GM19328 (cell line): ENCODE results near the gene TAMALIN.

Source experiments
- ATAC-seq: cut with Tn5 transposase; IDR thresholded peaks from one replicate; pipeline ENCODE4 v1.9.1; 2021; ENCODE audit warnings: mild to moderate bottlenecking, moderate library complexity; ENCODE audit not compliant: unreplicated experiment

TAMALIN gene

DNA sequence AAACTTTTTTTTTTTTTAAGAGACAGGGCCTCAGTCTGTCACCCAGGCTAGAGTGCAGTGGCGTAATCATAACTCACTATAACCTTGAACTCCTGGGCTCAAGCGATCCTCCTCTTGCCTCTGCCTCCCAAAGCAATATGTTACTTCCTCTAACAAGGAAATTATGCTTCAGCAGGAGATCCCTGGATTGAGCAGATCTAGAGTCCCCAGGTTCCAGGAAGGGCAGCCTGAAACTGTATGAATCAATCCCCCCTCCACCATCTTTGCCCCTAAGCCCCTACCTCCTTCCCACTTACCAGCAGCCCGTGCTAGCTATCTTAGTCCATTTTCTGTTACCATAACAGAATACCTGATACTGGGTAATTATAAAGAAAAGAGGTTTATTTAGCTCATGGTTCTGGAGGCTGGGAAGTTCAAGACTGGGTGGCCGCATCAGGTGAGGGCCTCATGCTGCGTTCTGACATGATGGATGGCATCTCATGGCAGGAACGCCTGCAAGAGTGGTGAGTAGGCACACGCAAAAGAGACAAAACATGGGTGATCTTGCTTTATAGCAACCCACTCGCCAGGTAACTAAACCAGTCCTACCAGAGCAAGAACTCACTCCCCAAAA lies 5.0 kb downstream of the TAMALIN start:
- no peak for ATAC-seq

DNA sequence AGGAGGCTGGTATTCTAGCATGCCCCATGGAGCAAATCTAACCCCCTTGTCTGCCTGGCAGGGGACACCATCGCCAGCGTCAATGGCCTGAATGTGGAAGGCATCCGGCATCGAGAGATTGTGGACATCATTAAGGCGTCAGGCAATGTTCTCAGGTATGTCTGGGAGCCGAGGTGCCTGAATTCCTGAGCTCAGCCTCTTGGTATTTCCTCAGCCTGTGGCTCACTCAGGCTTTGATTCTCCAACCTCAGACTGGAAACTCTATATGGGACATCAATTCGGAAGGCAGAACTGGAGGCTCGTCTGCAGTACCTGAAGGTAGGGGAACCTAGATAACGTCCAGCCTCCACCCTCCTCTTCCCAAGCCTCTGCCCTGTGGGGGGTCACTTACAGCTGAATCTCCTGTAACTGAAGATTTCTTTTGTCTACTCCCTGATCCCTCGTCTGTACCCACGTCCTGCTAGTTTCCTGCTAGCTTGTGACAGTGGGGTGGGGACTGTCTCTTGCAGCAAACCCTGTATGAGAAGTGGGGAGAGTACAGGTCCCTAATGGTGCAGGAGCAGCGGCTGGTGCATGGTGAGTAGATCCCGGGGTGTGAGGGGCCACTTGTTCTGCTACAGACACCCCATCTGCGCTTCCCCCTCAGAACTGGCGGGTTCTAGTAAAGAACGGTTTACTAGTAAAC lies 7.0 kb downstream of the TAMALIN start:
- no peak for ATAC-seq

DNA sequence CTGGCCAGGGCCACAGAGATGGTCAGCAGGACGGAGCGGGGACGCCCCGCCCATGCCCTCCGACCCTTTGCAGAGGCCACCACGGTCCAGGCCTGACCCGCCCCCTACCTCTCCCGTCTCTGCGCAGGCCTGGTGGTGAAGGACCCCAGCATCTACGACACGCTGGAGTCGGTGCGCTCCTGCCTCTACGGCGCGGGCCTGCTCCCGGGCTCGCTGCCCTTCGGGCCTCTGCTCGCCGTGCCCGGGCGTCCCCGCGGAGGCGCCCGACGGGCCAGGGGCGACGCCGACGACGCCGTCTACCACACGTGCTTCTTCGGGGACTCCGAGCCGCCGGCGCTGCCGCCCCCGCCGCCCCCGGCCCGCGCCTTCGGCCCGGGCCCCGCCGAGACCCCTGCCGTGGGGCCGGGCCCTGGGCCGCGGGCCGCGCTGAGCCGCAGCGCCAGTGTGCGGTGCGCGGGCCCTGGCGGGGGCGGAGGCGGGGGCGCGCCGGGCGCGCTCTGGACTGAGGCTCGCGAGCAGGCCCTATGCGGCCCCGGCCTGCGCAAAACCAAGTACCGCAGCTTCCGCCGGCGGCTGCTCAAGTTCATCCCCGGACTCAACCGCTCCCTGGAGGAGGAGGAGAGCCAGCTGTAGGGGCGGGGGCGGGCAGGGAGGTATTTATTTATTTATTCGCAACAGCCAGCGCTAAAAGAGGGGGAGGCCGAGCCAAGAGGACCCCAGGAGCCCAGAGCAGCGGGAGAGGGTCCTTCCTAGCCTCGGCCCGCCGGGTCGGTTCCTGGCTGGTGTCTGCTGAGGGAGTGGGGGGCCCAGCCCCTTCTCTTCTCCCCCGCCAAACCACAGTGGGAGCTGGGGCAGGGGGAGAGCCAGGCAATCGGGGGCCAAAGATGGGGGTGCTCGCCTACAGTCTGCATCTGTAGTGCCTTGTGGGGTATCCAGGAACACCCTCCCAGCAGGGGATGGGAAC lies 8.1 kb downstream of the TAMALIN start:
- ATAC-seq: no peak

DNA sequence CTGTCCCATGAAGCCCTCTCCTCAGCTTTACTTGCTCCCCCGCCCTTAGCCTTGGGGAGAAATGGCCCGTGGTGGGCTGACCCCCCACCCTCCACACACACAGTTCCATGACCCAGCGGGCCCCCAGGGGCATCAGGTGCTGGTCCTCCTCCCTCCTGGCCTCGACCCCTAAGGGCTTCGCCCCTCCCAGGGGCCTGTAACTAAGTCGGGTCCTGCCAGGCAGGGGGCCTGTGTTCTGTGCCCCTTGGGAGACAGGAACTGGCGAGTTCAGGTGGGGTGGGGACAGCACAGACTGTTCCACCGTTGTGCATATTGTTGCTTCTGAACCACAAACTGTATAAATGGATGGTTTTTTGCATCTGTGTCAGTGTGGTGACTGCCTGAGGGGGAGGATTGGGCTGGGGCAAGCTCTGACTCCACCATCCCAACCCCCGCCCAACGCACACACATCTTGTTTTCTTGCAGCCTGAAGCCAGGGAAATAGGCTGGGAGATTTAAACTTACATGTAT lies 8.8 kb downstream of the TAMALIN start:
- no peak for ATAC-seq

DNA sequence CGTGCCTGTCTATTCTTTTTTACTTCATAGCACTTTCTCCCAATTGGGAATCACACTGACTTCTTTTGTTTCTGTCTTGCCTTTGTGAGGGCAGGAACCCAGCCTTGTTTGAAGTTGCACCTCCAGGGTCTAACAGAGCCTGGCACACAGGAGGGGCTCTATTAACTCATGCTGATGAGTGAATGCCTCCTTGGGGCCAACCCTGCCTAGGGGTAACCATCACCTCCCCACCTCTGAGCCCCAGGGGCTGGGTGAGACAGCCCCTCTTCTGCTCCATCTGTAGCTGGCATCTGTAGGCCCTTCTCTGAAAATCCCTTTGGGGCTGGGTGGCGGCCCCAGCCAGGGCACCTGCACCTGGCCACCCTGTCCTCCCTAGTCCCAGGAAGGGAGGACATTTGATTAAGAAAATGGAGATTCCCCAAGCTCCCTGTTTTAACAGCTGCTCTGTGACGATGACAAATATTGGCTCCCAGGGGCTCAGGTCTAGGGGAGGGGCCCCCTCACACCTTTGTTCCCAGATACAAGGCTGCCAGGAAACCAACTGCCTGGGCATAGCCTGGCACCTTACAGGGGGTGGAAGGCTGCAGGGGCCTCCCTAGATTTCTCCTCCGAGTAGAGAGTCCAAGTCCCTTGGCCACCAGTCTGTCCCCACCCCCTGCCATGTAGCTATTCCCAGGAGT lies 11.8 kb downstream of the TAMALIN start:
- ATAC-seq: no peak

DNA sequence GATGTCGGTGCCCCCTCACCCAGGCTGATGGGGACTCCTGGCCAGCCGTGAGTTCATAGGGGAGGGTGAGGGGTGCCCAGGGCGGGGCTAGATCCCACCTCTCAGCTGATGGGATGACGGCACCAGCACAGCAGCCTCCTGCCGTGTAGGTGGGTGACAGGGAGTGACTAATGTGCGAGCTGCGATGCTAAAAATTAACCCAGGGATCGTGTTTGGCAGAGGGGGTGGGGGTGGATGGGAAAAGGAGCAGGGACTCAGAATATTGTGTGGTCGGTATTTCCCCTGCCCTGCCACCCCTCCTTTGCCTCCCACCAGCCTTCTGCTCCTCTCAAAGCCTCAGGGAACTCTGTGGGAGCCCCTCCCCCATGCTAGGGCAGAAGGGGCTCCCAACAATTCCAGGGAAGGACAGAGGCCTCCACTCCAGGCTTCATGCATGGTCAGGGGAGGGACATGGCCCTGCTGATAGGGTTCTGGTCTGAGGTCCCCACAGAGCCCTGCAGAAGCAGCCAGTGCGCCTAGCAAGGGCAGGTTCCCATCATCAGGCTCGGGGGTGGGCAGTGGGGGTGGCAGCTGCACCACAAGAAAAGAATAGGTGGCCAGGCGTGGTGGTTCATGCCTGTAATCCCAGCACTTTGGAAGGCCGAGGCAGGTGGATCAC lies 12.5 kb downstream of the TAMALIN start:
- ATAC-seq: no peak

- ATAC-seq: no peak
These were observed 14.0 kb downstream of the TAMALIN start for GRCh38 chr12:52020539-52021336.

GRCh38 chr12:52022841-52023181 lies 16.1 kb downstream of the TAMALIN start:
- ATAC-seq: no peak

DNA sequence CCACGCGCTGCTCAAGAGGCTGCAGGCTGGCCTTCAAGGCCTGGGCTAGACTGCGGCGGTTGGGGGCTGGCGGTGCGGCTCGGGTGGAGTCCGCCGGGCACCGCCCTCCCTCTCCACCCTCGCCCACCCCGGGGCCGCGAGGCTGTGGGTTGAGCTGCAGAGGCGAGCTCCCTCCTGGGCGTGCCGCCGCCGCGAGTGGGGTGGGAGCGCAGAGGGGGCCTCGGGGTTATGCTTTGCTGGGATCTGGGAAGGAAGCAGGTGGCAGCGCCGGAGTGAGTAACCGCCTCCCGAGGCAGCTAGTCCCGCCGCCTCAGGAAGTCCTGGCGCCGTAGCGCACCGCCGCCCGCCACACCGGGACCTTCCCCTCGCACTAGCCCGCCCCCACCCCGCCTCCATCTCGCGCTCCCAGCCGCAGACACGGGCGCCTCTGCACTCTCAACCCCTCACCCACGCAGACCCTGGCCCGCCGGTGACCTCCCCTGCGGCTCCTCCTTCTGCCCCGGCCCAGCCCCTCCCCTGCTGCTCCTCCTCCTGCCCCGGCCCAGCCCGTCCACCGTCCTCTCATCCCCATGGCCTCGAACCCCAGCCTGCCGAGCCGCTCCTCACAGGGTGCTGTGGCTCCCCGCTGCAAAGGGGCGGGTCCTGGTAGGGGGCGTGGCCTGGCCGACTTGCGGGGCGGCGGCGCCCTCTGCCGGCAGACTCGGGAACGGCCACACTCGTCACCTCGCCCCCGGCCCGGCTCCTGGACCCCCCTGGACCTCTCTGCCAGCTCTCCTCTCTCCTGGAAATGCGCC lies 16.6 kb downstream of the TAMALIN start:
- no peak for ATAC-seq

DNA sequence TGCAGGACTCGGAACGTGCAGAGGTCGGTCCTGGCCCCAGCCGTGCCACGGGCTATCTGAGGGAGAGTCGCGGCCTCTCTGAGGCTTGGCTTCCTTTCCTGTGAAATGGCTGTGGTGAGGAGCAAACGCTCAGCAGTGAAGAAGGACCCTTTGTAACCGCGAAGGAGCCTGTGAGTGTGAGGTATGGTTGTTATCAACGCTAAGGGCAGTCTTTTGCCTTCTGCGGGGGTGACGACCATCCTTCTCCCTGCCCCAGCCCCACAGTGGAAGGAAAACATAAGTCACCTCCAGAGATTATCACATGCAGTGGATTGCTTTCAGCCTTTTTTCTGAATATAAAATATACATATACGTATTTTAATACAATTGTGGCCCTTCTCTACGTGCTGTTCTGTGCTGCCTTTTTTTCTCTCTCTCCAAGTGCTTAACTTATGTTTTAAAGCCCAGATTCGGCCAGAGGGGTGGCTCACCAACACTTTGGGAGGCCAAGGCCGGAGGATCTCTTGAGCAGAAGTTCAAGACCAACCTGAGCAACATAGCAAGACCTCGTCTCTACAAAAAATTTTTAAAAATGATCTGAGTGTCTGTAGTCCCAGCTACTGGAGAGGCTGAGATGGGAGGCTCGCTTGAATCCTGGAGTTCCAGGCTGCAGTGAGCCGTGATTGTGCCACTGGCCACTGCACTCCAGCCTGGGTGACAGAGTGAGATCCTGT lies 17.4 kb downstream of the TAMALIN start:
- ATAC-seq: no peak

GRCh38 chr12:52024845-52025230 lies 18.1 kb downstream of the TAMALIN start:
- no peak for ATAC-seq

GRCh38 chr12:52026263-52026662 lies 19.5 kb downstream of the TAMALIN start:
- no peak for ATAC-seq

DNA sequence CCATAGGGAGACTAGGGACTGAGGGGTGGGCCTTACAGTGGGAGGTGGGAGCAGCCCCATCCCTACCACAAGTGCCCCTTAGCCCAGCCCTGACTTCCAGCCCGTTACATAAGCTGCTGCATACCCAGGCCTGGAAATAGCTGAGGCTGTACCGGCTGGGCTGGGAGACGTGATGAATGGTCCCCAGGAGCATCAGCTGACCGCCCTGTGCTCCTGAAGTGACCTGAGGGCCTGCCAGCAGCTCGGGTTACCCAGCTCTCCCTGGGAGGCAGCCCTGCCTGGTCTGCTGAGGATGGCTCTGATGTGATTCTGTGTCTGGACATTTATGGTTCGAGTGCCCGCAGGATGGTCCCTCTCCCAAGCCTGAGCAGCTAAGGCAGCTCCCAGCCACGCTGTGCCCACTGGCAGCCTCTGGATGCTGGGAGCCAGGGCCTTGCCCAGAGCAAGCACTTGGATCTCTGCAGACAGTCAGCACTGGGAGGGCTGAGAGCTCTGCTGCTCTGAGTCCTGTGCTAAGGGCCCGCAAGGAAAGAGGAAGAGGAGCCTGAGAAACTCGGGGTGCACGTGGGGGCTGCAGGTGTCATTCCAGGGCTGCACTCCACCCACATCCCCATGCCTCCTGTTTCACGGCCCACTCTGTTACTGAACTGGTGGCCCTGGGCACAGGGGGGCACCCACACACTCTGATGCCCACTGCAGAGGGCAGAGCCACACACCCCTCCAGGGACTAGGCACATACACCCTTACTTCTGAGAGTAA lies 20.5 kb downstream of the TAMALIN start:
- ATAC-seq: no peak

- ATAC-seq: no peak
These were observed 22.9 kb downstream of the TAMALIN start for GRCh38 chr12:52029685-52030084.

- no peak for ATAC-seq
These were observed 25.7 kb downstream of the TAMALIN start for GRCh38 chr12:52032446-52032803.

- peak; percentile 91 for ATAC-seq
These were observed 26.2 kb downstream of the TAMALIN start for GRCh38 chr12:52032804-52033445.

DNA sequence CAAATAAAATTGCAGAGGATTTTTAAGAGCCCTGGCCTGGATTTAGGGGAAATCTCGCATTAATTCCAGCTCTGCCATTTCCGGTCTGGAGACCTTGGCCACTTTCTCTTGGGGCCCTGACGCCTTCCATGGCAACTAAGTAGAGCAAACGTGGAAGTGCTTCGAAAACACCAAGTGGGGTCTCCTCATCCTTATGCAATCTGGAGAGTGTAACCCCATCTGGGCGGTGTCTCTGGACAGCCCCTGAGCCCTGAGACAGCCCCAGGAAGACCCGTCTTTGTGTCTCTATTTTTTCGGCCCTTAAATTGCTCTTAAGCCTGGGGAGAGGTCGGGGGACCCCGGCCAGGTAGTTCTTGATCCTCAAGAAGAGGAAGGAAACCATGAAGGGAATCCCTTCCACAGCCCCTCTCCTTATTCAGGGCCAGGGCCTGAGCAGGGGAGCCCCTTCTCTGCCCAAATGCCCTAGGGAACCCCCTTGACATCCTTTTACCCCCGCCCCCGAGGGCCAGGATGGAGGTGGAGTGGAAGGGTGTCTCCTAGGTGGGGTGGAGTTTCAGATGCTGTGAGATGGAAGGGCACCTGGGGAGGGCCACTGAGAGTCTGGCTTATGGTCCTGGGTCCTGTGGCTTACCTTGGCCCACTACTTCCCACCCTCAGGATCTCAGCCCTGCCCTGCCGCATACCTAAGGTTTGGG lies 26.8 kb downstream of the TAMALIN start:
- no peak for ATAC-seq
